NCI-H1436 (cell line): Measurements from ENCODE around the gene SMIM10L2A.
"Not testable (repeated sequence)": the region's sequence is repeated elsewhere in the genome, so short reads cannot be mapped to it uniquely, and the experiment has no call there.

Experiments
- DNase-seq: peaks from one replicate; lab custom pipeline; 2025; lab: John Stamatoyannopoulos, UW

The SMIM10L2A gene

GRCh38 chrX:135454816-135455215 lies 33.1 kb downstream of the SMIM10L2A start:
- no peak for DNase-seq

GRCh38 chrX:135461756-135462155 lies 40.0 kb downstream of the SMIM10L2A start:
- DNase-seq, result not testable (repeated sequence)

GRCh38 chrX:135463937-135464336 lies 42.2 kb downstream of the SMIM10L2A start:
- no peak for DNase-seq

GRCh38 chrX:135476378-135476777 lies 54.6 kb downstream of the SMIM10L2A start:
- DNase-seq, result no peak

- peak; percentile 61 for DNase-seq
These were observed 55.8 kb downstream of the SMIM10L2A start for GRCh38 chrX:135477576-135477975.
